Measurements from ENCODE around the gene UBN1.

- TF ChIP-seq POLR2AphosphoS5 (IDR thresholded peaks at IDR 0.05) (no peak), CTCF (IDR thresholded peaks at IDR 0.05) (no peak)
Observed at GRCh38 chr16:4837733-4838501, 9.4 kb upstream of the UBN1 start.
